Smooth muscle cell (in vitro differentiated cells): ENCODE results near the gene MRC2. TPM values are rescaled to one million over a fixed set of nuclear protein-coding genes. Genes with fewer than 3 reads are reported as not detected.

Experiments
- DNase-seq: peaks from one replicate; lab custom pipeline; 2025; ENCODE audit not compliant: unreplicated experiment; lab: John Stamatoyannopoulos, UW
- H2AFZ ChIP-seq: fragments of 200-600 bp; sonication (generic); 2 replicates; pipeline ENCODE4 v1.6.0; 2016; ENCODE audit warnings: antibody characterized with exemption, low read depth, mild to moderate bottlenecking
- H3F3A ChIP-seq: fragments of 200-600 bp; sonication (generic); 2 replicates; pipeline ENCODE4 v1.6.0; 2017; ENCODE audit warnings: antibody characterized with exemption, low read depth
- H3K27ac ChIP-seq: fragments of 200-600 bp; sonication (generic); 2 replicates; pipeline ENCODE4 v1.5.1; 2016; ENCODE audit warnings: low read depth, mild to moderate bottlenecking
- H3K27me3 ChIP-seq: fragments of 200-600 bp; sonication (generic); 2 replicates; pipeline ENCODE4 v1.6.1; 2016; ENCODE audit warnings: low read depth, mild to moderate bottlenecking
- H3K36me3 ChIP-seq: fragments of 200-600 bp; sonication (generic); 2 replicates; pipeline ENCODE4 v1.5.1; 2016; ENCODE audit warnings: low read depth
- H3K4me1 ChIP-seq: fragments of 200-600 bp; sonication (generic); 2 replicates; pipeline ENCODE4 v1.5.1; 2016; ENCODE audit warnings: low read depth
- H3K4me2 ChIP-seq: fragments of 200-600 bp; sonication (generic); 2 replicates; pipeline ENCODE4 v1.6.0; 2016; ENCODE audit warnings: mild to moderate bottlenecking
- H3K4me3 ChIP-seq: fragments of 200-600 bp; sonication (generic); 2 replicates; pipeline ENCODE4 v1.5.1; 2016; ENCODE audit warnings: mild to moderate bottlenecking
- H3K79me2 ChIP-seq: fragments of 200-600 bp; sonication (generic); 2 replicates; pipeline ENCODE4 v1.6.0; 2016; ENCODE audit warnings: low read depth, mild to moderate bottlenecking
- H3K9ac ChIP-seq: fragments of 200-600 bp; sonication (generic); 2 replicates; pipeline ENCODE4 v1.6.0; 2016; ENCODE audit warnings: low read depth
- H3K9me3 ChIP-seq: fragments of 200-600 bp; sonication (generic); replicated peaks from 2 replicates; pipeline ENCODE4 v1.5.1; 2016; ENCODE audit warnings: low read depth
- H4K20me1 ChIP-seq: fragments of 200-600 bp; sonication (generic); 2 replicates; pipeline ENCODE4 v1.6.0; 2016; ENCODE audit warnings: low read depth
- WGBS: methylation state at CpG from one replicate; pipeline ENCODE4 v1.1.7; 2016; ENCODE audit warnings: low lambda C conversion rate; 5-methylcytosine and 5-hydroxymethylcytosine counted together
- polyA plus RNA-seq: library from polyadenylated mRNA; unstranded; fragments of >200 nt; fragmentation: Nextera tagmentation; extraction: Ambion mirVana; gene quantifications from 2 replicates; pipeline ENCODE4 v1.2.1, GENCODE V29; 2016
- total RNA-seq: library from RNA; depleted of rRNA; stranded (reverse); fragments of >200 nt; gene quantifications from 2 replicates; pipeline ENCODE4 v1.2.3, GENCODE V29; 2014
- TF ChIP-seq, protein P1 (sequence below): fragments of 200-600 bp; sonication (generic); IDR thresholded peaks from 2 replicates; pipeline ENCODE4 v1.5.1; 2017; ENCODE audit warnings: borderline replicate concordance, mild to moderate bottlenecking, antibody characterized with exemption; ENCODE audit not compliant: insufficient read depth, poor library complexity, severe bottlenecking

The MRC2 gene
- total and polyA plus RNA-seq, 2 experiments from 2014 or later: 177 to 489 TPM

DNA sequence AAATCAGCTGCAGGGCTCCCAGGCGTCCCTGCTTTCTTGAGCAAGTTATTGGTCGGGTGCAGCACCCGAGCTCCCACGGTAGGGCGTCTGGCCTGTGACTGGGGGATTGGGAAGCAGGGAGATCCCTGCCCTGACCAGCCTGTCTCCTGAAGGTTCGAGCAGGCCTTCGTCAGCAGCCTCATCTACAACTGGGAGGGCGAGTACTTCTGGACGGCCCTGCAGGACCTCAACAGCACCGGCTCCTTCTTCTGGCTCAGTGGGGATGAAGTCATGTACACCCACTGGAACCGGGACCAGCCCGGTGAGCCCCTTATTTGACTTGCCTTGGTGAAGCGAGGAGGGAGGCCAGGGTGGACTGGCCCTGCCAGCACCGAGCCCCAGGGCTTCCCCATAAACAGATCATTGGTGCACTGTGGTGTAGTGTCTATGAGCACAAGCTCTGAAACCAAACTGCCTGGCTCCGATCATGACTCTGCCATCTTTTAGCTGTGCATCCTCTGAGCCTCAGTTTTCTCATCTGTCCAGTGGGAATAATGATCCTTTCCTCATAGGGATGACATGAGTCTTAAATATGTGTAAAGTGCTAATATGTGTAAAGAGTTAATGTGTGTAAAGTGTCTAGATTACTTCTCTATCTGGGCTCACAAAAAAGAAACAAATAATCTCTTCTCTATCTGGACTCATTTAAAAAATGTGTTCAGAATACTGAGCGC is 48.9 kb downstream of the MRC2 start:
- Histone ChIP-seq H3K27ac (no peak overlapping the region), H3K4me2 (no peak overlapping the region), H3K4me1 (no peaks in the 10 kb centered on the region), H3K9ac (no peak overlapping the region), H4K20me1 (peaks cover 77% of the 10 kb centered on the region), H3K79me2 (no peaks in the 10 kb centered on the region), H3K9me3 (no peaks in the 10 kb centered on the region), H3K4me3 (no peak overlapping the region), H3K27me3 (no peaks in the 10 kb centered on the region), H3F3A (no peaks in the 10 kb centered on the region), H2AFZ (no peak overlapping the region), H3K36me3 (peaks cover 14% of the 10 kb centered on the region)
- 96% methylated on average over 16 of the region's 16 CpGs for WGBS
- DNase-seq: no peak
- TF ChIP-seq, protein P1, sequence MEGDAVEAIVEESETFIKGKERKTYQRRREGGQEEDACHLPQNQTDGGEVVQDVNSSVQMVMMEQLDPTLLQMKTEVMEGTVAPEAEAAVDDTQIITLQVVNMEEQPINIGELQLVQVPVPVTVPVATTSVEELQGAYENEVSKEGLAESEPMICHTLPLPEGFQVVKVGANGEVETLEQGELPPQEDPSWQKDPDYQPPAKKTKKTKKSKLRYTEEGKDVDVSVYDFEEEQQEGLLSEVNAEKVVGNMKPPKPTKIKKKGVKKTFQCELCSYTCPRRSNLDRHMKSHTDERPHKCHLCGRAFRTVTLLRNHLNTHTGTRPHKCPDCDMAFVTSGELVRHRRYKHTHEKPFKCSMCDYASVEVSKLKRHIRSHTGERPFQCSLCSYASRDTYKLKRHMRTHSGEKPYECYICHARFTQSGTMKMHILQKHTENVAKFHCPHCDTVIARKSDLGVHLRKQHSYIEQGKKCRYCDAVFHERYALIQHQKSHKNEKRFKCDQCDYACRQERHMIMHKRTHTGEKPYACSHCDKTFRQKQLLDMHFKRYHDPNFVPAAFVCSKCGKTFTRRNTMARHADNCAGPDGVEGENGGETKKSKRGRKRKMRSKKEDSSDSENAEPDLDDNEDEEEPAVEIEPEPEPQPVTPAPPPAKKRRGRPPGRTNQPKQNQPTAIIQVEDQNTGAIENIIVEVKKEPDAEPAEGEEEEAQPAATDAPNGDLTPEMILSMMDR: no peak

DNA sequence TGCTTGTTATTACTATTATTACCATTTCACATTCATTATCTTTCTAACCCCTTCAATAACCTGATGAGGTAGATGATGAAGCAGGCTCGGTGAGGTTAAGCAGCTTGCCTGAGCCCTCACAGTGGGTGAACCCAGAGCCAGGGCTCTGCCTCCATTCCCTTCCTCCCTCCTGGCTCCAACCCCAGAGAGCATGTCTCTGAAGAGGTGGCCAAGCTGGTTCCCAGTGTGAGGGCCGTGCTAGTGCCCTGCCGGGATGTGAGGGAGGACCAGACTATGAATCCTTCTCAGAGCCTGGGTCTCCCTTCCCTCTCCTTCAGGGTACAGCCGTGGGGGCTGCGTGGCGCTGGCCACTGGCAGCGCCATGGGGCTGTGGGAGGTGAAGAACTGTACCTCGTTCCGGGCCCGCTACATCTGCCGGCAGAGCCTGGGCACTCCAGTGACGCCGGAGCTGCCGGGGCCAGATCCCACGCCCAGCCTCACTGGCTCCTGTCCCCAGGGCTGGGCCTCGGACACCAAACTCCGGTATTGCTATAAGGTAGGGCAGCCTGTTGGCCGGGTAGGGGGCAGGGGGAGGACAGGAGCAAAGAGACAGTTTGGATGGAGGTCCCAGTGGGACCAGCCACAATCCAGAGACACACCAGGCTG is 49.6 kb downstream of the MRC2 start:
- H3K9ac ChIP-seq: no peak overlapping the region
- no peak overlapping the region for H3K4me2 ChIP-seq
- H3K9me3 ChIP-seq: no peaks in the 10 kb centered on the region
- peaks cover 77% of the 10 kb centered on the region for H4K20me1 ChIP-seq
- H3K79me2 ChIP-seq: no peaks in the 10 kb centered on the region
- WGBS: 99% methylated on average over 13 of the region's 18 CpGs
- no peak overlapping the region for H2AFZ ChIP-seq
- no peaks in the 10 kb centered on the region for H3K27me3 ChIP-seq
- peaks cover 14% of the 10 kb centered on the region for H3K36me3 ChIP-seq
- TF ChIP-seq, protein P1: no peak
- no peak for DNase-seq
- no peak overlapping the region for H3K4me3 ChIP-seq
- H3K4me1 ChIP-seq: no peaks in the 10 kb centered on the region
- H3K27ac ChIP-seq: no peak overlapping the region
- H3F3A ChIP-seq: no peaks in the 10 kb centered on the region

DNA sequence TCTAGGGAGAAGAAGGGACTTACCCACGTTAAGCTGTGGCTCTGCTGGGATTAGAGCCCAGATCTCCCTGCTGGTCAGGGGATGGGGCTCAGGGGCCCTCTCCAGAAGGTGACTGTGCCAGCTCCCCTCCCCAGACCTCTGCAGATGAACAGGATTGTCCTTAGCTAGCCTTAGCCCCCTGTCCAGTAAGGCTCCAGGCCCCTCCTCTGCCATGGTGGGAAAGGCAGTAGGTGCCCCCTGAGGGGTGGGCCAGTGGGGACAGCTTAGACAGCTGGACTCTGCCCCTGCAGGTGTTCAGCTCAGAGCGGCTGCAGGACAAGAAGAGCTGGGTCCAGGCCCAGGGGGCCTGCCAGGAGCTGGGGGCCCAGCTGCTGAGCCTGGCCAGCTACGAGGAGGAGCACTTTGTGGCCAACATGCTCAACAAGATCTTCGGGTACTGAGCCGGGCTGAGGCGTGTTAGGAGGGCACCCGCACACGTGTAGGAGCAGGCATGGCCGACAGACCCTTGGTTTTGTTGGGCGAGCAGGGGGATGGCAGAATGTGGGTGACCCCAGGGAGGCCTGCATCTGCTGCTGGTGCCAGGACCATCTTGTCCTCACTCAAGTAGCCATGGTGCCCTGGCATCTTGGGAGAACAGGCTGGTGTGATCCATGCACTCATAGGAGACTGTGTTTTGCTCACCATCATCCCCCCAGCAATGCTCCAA is 50.9 kb downstream of the MRC2 start:
- Histone ChIP-seq H3F3A (no peaks in the 10 kb centered on the region), H3K9me3 (no peaks in the 10 kb centered on the region), H3K4me1 (no peaks in the 10 kb centered on the region), H3K4me2 (no peak overlapping the region), H3K27ac (no peak overlapping the region), H3K9ac (no peak overlapping the region), H3K4me3 (no peak overlapping the region), H3K79me2 (no peaks in the 10 kb centered on the region), H2AFZ (no peak overlapping the region), H4K20me1 (peaks cover 66% of the 10 kb centered on the region), H3K36me3 (peaks cover 14% of the 10 kb centered on the region), H3K27me3 (no peaks in the 10 kb centered on the region)
- DNase-seq: no peak
- TF ChIP-seq, protein P1: no peak
- 91% methylated on average over 10 of the region's 10 CpGs for WGBS
